HG03378 (cell line): ENCODE measurements around the gene PARK7.

Experiments used
- ATAC-seq: cut with Tn5 transposase; IDR thresholded peaks from one replicate; pipeline ENCODE4 v1.9.1; 2021; ENCODE audit warnings: mild to moderate bottlenecking, moderate library complexity; ENCODE audit not compliant: unreplicated experiment

PARK7 gene

GRCh38 chr1:8006037-8006963 is 44.8 kb downstream of the PARK7 start:
- no peak for ATAC-seq

GRCh38 chr1:8009043-8010002 is 47.8 kb downstream of the PARK7 start:
- no peak for ATAC-seq

GRCh38 chr1:8010080-8010664 is 48.7 kb downstream of the PARK7 start:
- ATAC-seq: no peak

GRCh38 chr1:8011016-8011415 is 49.5 kb downstream of the PARK7 start:
- no peak for ATAC-seq

GRCh38 chr1:8011923-8012858 is 50.7 kb downstream of the PARK7 start:
- no peak for ATAC-seq

- no peak for ATAC-seq
Measured at GRCh38 chr1:8012955-8013354, 51.4 kb downstream of the PARK7 start.

- ATAC-seq: no peak
Measured at GRCh38 chr1:8013399-8013798, 51.9 kb downstream of the PARK7 start.

- no peak for ATAC-seq
Measured at GRCh38 chr1:8013800-8014199, 52.3 kb downstream of the PARK7 start.

GRCh38 chr1:8014381-8014988 is 53.0 kb downstream of the PARK7 start:
- ATAC-seq: no peak

- no peak for ATAC-seq
Measured at GRCh38 chr1:8015036-8015808, 53.7 kb downstream of the PARK7 start.

GRCh38 chr1:8015809-8016165 is 54.3 kb downstream of the PARK7 start:
- ATAC-seq: no peak

GRCh38 chr1:8016210-8016894 is 54.8 kb downstream of the PARK7 start:
- no peak for ATAC-seq

GRCh38 chr1:8016895-8017241 is 55.4 kb downstream of the PARK7 start:
- no peak for ATAC-seq

GRCh38 chr1:8017495-8018197 is 56.1 kb downstream of the PARK7 start:
- no peak for ATAC-seq

- no peak for ATAC-seq
Measured at GRCh38 chr1:8018492-8019228, 57.1 kb downstream of the PARK7 start.

- ATAC-seq: no peak
Measured at GRCh38 chr1:8019229-8019620, 57.7 kb downstream of the PARK7 start.

GRCh38 chr1:8020032-8020431 is 58.5 kb downstream of the PARK7 start:
- ATAC-seq: no peak
